SW 1271 (cell line): ENCODE results near the gene BACE2.
"Not testable (repeated sequence)": the region's sequence is repeated elsewhere in the genome, so short reads cannot be mapped to it uniquely, and the experiment has no call there.

Experiments
- DNase-seq, 2 experiments: peaks; one replicate each; lab custom pipeline; 2025; lab: John Stamatoyannopoulos, UW

Gene BACE2

DNA sequence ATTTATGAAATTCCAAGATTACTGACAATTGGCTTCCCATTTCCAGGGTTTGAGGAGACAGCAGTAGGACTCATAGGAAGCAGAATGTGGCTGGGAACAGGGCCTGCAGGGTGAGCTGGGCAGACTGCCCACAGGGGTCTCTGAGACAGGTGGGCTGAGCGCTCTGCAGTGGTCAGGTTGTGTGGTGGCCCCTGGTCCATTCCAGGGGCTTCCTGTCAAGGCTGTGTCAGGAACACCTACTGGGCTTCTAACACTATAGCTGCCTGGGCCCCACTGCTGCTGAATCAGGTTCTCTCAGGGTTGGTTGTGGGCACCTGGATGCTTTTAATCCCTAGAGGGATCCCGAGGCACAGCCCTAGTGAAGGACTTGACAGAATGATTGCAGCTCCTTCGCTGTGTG, 72.1 kb downstream of the BACE2 start:
- DNase-seq = no peak

DNA sequence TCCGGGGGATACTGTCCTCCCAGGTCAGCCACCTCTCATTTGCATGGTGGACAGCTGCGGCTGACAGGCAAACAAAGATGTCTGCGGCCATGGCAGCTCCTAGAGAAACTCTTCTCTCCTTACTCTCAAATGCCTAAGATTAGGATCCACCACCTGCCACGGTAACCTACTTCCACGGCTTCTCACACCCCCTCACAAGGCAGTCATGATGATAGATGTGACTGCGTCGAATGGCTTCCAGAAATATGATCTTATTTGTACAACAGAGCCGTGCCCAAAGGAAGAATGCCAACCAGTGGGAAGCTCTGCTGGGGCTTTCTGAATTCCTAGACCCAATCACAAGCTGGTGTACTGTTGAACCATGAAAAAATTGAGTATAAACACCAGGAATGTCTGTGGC, 73.4 kb downstream of the BACE2 start:
- no peak for DNase-seq

DNA sequence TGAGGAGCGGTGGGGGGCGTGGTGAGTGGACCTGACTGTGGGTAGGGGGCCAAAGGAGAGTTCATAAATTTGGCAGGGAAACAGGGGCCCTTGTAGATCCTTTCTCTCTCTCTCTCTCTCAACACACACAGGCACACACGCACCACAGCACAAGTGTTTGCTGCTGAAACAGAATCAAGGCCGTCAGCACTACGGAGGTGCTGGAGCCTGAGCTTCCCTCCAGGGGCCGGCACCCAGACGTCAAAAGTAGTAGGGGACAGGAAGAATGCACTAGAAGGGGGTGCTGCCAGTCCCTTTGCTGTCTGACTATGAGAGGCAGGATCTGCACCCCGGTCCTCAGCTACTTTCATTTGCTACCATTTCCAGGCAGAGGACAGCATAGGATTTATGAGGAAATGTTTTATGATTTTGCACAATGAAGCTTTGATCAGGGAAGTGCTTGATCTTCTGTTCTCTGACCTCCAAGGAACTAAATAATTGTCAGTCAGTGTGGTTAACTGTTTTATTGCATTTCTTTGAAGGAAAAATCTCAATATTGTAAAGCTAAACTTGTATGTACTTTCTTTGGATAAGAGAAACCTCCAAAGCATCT, 74.4 kb downstream of the BACE2 start:
- DNase-seq = no peak

DNA sequence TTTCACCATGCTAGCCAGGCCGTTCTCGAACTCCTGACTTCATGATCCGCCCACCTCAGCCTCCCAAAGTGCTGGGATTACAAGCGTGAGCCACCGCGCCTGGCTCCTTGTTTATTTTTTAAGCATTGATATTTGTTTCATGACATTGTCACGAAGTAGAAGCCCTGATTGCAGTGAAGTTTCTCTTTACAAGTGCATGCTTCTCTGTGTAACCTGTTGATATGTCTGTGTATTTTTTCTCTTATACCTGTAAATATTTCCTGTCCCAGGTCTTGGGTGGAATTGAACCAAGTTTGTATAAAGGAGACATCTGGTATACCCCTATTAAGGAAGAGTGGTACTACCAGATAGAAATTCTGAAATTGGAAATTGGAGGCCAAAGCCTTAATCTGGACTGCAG, 75.1 kb downstream of the BACE2 start:
- no peak for DNase-seq

DNA sequence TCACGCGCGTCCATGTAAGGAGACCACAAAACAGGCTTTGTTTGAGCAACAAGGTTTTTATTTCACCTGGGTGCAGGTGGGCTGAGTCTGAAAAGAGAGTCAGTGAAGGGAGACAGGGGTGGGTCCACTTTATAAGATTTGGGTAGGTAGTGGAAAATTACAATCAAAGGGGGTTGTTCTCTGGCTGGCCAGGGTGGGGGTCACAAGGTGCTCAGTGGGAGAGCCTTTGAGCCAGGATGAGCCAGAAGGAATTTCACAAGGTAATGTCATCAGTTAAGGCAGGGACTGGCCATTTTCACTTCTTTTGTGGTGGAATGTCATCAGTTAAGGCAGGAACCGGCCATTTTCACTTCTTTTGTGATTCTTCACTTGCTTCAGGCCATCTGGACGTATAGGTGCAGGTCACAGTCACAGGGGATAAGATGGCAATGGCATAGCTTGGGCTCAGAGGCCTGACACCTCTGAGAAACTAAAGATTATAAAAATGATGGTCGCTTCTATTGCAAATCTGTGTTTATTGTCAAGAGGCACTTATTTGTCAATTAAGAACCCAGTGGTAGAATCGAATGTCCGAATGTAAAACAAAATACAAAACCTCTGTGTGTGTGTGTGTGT, 76.4 kb downstream of the BACE2 start:
- not testable (repeated sequence) for DNase-seq

GRCh38 chr21:41245509-41246135, 77.7 kb downstream of the BACE2 start:
- no peak for DNase-seq

DNA sequence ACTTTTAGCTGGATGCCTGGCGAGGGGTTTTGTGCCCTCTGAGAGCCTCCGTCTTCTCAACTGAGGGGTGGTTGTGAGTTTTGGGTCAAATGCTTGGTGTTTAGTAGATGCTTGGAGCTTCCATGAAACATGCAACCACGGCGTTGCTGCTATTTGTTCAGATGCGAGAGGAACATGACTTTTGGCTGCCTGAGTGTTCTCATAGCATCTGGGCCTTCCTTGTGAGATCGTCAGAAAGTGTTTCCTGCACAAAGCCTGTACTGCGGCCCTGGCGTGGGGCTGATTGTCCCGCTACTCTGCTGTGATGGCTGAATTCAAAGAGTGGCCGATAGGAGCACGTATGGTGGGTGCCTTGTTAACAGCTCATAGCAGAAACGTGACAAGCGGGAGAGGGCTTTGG, 78.8 kb downstream of the BACE2 start:
- DNase-seq = no peak

DNA sequence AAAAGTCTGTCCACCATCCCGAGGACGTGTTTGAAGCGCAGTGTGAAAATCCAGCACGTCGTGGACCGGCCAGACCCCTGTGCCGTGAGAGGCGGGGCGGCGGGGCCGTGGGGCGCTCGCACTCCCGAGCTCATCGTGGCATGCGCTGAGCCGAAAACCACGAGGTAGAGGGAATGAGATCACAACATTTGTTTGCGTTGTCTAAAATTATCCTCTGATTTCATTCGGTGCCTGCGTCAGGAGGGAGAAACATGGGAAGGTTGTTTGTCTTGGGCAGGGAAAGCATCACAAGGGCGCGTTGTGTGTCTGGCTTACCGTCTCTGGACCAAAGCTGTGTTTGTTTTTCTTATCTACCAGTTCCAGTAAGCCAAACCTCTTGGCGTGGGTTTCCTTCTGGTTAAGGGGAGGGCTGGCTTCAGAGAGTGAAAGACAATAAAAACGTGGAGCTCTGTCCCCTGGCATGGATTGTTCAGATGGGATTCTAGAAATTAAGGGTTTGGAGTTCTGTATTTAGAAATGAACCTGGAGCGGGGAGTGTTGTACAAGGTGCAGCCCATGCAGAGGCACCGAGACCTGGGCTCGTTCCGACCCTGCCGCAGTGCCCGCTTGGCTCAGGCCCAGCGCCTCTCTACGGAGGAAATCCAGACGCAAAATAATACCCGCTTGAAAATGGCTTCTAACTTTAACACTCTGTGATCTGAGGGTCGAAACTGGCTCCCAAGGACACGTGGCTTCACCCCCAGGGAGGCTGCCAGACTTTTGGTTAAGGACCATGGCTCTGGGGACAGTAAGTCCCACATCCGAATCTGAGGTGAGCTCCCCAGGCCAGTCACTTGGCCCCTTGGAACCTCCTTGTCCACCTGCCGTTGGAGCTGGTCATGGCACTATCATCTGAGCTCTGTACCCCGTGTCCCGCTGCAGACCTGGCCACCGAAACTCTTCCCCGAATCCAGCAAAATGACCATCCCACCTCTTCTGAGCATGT, 79.9 kb downstream of the BACE2 start:
- no peak for DNase-seq

GRCh38 chr21:41249476-41249875, 81.5 kb downstream of the BACE2 start:
- no peak for DNase-seq

- DNase-seq = no peak
Observed at GRCh38 chr21:41250519-41250918, 82.6 kb downstream of the BACE2 start.

DNA sequence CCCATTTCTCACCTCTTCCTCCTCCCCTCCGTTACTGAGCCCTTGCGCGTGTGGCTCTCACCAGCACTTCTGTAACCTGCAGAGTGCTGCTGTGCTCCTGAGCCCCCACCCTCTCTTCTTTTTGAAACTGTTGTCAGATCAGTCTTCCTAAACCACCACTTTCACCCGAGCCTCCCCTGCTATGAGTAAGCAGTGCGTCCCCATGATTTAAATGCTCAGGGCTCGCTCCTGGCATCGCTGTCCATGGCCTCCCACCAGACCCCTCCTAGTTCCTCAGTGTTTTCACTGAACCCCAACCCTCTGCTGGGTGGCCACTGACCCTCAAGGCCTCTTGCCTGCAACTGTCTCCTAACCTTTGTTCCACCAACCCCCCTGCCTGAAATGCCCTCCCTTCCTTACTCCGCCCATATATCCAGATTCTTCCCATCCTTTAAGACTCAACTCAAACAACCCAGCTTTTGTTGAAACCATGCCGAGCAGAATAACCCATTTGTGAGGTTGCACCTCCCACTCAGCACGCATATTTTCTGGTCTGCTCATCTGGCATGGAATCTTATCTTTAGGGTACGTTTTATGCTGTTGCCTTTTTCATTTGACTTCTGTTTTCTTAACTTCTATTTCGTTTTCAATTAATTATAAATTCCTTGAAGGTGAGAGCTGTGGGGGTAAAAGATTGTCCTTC, 84.1 kb downstream of the BACE2 start:
- DNase-seq = no peak

- DNase-seq = no peak
Observed at GRCh38 chr21:41254090-41254700, 86.2 kb downstream of the BACE2 start.

GRCh38 chr21:41255190-41255589, 87.2 kb downstream of the BACE2 start:
- no peak for DNase-seq

GRCh38 chr21:41256231-41256630, 88.3 kb downstream of the BACE2 start:
- not testable (repeated sequence) for DNase-seq

GRCh38 chr21:41256771-41257702, 89.1 kb downstream of the BACE2 start:
- DNase-seq = no peak

DNA sequence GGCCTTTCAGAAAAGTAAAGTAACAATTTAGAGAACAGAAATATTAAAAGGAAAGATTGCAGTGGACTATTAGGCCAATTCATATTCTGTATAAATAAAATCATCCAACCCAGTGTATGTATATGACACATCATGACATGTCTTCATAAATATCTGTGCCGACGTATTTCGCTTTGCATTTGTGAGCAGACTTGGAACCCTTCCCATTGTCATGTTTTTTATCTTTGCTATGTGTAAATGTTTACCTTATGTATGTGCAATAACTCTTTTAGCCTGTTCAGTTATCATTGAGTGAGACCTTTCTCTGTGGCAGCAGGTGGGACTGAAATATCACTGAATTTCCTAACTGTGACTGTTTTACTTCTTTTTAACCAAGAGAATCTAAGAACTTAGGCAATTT, 90.7 kb downstream of the BACE2 start:
- no peak for DNase-seq

DNA sequence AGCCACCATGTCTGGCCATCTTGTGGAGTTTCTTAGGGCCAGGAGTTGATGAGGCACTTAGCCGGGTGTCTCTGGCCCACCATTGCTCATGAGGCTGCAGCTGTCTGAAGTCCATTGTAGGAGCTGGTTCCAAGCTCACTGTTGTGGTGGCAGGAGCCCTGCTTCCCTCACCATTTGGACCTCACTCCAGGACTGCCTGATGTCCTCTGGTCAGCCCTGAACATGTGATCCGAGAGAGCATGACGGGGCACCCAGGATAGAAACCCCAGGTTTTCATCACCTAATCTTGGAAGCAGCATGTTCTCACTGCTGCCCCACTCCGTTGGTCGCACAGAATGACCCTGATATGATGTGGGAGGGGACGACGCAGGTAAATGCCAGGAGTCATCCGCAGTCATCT, 92.5 kb downstream of the BACE2 start:
- no peak for DNase-seq

DNA sequence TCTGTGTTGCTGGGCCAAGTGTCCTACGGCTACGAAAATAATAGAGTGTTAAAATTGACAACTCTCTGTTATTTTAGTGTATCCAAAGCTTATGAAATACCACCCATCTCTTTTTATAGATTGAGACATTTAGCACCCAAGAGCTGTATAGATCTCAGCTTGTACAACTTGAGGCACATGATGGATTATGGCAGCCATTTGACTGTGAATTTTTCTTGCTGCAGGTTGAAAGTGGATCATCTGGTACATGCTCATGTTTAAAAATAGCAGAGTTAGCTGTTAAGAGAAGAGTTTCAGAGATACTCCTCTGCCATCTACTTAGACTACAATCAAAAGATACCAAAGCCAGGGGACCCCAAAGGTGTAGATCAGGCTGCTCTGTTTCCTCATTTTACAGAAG, 99.4 kb downstream of the BACE2 start:
- no peak for DNase-seq

DNA sequence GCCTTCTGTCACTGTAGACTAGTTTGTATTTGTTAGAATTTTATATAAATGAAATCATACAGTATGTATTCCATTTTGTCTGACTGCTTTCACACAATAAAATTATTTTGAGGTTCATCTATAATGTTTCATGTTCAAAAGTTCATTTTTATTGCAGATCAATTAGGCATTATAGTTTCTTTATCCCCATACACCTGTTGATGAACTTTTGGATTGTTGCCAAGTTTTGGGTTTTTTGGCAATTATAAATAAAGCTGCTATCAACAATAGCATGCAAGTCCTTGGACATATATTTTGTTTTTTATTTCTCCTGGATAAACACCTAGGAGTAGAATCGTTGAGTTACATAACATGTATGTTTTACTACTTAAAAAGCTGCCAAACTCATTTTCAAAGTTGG, 101.6 kb downstream of the BACE2 start:
- no peak for DNase-seq

- no peak for DNase-seq
Observed at GRCh38 chr21:41277196-41277595, 109.2 kb downstream of the BACE2 start.
